GM18498 (cell line): ENCODE results near the gene PRKG1.
"Not testable (repeated sequence)": the region's sequence is repeated elsewhere in the genome, so short reads cannot be mapped to it uniquely, and the experiment has no call there.

Experiments
- ATAC-seq: cut with Tn5 transposase; IDR thresholded peaks from one replicate; pipeline ENCODE4 v1.9.1; 2021; ENCODE audit warnings: mild to moderate bottlenecking, moderate library complexity; ENCODE audit not compliant: unreplicated experiment

The PRKG1 gene

DNA sequence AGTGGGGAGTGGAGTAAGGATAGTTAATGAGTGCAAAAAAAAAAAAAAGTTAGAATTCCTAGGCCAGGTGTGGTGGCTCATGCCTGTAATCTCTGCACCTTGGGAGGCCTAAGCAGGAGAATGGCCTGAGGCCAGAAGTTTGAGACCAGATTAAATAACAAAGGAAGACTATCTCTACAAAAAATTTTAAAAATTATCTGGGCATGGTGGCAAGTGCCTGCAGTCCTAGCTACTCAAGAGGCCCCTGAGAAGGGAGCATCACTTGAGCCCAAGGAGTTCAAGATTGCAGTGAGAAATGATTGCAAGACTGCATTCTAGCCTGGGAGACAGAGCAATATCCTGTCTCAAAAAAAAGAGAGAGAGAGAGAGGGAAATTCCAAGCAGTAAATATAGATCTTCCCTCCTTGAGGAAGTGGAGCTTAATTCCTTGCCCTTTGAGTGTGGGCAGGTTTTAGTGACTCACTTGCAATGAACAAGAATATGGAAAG lies 644.6 kb downstream of the PRKG1 start:
- ATAC-seq, result no peak

DNA sequence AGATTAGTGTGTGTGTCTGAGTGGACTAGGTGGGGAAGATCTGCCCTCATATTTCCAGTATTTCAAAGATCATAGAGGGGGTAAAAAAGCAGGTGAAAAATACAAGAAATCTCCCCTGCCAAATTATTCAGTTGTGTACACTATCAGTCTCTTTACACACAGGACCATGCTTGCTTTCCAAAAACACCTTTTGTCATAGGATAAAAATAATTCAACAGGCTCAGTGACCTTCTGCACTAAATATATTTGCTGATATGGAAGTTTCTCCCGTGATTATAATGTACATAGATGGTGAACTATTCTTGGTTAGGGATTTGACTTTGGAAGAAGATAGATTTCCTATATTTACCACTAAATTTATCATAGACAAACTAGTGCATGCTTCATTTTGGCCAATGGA lies 649.8 kb downstream of the PRKG1 start:
- ATAC-seq, result no peak

DNA sequence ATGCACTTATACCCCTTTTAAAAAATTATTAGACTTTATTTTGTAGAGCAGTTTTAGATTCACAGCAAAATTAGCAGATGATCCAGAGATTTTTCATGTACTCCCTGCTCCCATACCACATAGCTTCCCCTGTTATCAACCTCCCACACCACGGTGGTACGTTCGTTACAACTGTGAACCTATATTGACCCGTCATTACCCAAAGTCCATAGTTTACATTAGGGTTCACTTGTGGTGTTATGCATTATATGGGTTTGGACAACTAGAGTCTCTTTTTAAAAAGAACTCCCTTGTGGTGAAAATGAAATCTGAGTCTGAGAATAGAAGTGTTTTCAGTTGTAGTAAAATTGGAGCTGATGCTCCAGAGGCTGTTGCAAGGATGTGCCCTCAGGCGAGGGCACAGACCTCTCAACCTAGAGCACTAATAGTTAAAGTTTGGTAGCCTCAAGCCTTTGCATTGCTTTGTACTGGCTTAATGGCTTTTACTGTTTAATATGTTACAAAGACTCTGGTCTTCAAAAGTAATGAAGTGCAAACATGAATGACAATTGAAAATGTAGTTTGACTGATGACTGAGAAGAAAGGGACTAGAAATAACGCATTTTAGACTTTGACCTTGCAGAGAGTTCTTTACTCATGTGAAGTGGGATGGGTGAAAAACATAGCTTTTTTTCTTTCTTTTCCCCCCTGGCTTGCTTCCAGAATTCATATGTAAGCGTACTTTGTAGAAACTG lies 655.7 kb downstream of the PRKG1 start:
- no peak for ATAC-seq

DNA sequence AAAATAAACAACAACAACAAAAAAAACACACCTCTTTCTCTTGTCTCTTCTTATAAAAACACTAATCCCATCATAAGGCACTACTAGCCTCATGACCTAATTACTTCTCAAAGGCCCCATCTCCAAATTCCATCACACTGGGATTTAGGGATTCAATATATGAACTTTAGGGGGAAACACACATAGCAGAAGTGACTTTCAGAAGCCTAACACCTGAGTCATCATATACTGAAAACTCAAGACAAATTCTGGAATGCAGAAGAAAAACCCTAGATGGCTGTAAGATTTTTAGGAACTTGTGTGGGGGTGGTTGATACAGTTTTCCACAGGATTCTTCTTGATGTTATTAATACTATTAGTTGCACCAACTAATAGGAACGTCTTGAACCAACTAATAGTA lies 658.8 kb downstream of the PRKG1 start:
- no peak for ATAC-seq

DNA sequence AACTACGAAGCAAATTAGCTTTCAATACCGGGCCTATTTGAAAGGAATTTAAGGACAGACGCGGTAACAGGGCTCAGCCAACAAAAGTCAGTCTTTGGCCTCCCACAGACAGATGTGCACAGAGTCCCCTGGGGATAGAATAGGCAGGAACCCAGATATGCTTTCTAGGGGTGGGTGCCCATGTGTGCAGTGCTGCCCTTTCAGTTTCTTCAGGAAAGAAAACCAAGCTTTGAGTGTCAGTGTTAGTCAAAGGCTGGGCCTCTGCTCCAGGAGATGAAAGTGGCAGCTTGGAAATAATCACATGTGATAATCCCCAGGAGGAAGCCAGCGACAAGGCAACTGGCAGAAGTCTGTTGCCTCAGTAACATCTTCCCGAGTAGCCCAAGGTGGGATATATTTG lies 668.9 kb downstream of the PRKG1 start:
- peak; percentile 92 for ATAC-seq

DNA sequence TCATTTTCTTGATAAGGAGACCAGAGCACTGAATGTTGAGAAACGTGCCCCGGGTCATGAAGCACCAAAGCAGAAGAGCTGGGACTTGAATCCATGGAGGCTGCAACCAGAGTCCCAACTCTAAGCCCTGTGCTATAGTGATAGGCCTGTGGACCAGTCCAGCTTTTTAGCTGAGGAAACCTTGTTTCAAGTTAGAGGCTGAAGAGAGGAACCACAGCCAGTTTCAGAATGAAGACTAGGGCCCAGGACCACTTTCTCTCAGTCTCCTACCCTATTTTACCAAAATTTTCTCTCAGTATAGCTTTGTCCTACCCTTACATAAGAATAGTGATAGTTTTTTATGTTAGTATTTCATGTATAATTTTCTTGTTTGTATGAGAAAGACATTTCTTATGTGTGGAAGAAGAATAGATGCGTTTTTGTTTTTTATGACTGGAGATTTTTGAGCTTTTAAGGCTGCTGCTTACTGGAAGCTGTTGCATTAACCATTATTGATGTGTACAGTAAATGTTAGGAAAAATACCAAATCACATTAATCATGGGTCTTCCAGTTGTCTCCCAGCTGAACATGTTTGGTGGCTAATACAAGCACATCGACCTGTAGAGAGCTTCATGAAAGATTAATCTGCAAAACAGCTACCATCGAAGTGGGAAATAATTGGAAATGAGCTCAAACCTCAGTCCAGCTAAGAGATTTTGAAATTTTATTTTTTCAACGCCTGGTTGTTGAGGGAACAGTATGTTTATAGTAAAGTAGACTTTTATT lies 670.1 kb downstream of the PRKG1 start:
- ATAC-seq, result peak; percentile 51

DNA sequence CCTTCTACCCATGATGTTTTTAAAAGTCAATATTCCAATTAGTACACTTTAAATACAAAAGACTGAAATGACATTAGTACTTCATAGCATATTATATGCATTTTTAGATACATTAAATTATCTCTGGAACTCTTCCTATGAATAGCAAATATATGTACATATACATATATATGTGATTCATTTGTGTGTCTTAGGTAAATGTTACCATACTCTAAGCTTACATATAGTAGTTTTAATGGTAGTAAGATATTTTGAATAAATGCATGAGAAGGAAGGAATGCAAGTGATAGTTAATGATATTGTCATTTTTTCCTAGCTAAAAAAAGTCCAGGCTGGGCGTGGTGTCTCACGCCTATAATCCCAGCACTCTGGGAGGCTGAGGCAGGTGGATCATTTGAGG lies 671.1 kb downstream of the PRKG1 start:
- no peak for ATAC-seq

DNA sequence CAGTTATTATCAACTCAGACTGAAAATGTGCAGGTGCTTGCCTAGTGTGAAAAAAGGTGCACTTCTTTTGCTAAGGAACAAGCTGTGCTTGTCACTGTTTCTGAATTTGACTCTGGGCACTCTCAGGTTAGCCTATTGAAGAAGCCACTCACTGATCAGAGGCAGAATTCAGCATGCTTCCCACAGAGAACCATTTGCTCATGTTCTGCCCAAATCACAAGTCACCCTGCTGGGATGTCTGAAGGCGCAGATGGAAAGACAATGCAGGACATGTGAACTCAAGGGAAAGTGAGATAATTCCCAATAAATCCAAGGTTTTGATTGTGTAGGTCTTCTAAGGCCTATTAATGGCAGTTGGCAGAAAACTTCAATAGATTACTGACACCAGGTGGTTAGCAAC lies 672.9 kb downstream of the PRKG1 start:
- no peak for ATAC-seq

DNA sequence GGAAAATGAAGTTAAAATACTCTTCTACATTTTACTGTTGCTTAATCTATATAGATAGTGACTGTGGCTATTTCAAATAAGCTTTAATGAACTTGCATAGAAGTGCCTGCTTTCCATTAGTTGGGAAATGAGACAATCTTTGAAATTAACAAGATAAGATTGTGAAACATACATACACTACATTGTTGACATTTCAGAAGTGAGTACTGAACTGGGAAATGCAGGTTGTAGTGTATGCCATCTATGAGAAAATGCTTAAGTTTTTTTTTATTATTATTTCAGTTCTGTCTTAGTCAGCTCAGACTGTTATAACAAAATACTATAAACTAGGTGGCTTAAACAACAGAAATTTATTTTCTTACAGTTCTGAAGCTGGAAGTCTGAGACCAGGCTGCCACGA lies 674.7 kb downstream of the PRKG1 start:
- no peak for ATAC-seq

DNA sequence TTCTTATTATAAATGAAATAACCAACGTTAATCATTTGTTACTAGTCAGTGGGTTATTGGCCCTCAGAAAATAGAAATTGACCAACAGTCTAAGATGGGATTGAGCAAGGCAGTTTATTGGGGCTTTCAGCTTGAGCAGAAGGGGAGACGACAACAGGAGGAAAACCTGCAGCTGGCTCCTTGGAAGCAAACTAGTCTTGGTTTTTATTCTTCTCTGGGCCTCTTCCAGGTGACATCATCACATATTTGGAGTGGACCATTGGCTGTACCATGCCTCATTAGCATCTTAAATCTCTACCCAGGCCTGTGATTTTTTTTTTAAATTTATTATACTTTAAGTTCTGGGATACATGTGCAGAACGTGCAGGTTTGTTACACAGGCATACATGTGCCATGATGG lies 684.1 kb downstream of the PRKG1 start:
- ATAC-seq, result no peak

DNA sequence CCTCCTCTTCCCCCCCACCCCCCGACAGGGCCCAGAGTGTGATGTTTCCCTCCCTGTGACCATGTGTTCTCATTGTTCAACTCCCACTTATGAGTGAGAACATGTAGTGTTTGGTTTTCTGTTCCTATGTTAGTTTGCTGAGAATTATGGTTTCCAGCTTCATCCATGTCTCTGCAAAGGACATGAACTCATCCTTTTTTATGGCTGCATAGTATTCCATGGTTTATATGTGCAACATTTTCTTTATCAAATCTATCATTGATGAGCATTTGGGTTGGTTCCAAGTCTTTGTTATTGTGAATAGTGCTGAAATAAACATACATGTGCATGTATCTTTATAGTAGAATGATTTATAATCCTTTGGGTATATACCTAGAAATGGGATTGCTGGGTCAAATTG lies 684.6 kb downstream of the PRKG1 start:
- not testable (repeated sequence) for ATAC-seq

DNA sequence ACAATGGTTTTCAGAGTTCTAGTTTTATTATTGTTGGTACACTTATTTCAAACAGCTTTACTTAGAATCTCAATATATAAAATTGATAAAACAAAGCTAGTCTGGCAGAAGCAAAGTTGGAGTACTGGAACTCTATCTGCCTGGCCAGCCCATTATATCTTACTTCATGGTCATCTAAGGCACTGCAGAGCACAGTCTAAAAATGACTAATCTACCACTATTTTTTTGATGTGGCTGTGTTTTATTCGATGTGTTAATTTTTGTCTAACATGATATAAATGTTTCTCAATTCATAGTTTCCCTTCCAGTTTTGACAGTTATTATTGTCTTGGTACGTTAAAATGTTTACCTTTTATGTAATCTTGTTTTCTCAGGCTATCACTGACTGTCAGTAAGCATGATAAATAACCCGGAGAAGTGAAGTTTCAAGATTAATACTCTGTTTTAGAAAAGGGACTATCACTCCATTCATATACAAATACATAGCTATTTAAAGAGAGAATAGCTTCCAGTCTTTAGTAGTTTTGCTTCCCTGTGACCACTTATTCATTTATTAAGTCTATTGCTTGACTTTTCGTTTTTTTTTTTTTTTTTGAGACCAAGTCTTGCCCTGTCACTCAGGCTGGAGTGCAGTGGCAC lies 685.7 kb downstream of the PRKG1 start:
- ATAC-seq, result no peak

DNA sequence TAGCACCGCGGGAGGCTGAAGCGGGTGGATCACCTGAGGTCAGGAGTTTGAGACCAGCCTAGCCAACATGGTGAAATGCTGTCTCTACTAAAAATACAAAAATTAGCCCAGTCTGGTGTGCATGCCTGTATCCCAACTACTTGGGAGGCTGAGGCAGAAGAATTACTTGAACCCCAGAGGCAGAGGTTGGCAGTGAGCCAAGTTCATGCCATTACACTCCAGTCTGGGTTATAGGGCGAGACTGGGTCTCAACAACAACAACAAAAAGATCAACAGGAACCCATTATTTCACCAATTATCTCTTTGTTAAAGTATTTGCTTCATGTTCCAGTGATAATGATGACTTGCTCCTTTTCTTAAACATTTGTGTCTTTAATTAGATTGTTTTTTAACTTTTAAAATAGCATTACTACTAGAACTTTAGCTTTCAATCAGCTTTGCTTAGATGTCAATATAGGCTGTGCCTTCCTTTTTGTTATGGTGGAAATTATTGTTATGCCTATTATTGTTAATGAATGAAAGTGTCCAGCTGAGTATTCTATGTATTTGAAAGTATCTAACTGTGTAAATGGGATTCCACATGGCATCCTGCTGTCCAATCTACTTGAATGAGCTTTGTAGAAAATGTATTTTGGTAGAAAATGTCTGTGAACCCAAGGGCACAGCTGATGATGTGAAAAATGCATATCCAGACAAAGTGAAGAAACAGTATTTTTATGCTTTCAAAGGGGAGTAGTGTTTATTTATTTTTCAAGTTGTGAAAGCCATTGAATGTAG lies 686.8 kb downstream of the PRKG1 start:
- ATAC-seq, result no peak

DNA sequence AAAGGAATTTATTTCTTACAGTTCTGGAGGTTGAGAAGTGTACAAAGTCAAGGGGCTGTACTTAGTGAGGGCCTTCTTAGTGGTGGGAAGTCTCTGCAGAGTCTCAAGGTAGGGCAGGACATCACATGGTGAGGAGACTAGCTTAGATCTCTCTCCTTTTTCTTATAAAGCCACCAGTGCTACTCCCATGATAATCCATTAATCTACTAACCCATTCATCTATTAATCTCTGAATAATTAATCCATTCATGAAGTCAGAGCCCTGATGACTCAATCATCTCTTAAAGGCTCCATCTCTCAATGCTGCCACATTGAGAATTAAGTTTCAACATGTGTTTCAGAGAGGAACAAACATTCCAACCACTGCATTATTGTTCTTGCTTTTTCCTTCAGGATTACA lies 689.5 kb downstream of the PRKG1 start:
- ATAC-seq, result no peak

DNA sequence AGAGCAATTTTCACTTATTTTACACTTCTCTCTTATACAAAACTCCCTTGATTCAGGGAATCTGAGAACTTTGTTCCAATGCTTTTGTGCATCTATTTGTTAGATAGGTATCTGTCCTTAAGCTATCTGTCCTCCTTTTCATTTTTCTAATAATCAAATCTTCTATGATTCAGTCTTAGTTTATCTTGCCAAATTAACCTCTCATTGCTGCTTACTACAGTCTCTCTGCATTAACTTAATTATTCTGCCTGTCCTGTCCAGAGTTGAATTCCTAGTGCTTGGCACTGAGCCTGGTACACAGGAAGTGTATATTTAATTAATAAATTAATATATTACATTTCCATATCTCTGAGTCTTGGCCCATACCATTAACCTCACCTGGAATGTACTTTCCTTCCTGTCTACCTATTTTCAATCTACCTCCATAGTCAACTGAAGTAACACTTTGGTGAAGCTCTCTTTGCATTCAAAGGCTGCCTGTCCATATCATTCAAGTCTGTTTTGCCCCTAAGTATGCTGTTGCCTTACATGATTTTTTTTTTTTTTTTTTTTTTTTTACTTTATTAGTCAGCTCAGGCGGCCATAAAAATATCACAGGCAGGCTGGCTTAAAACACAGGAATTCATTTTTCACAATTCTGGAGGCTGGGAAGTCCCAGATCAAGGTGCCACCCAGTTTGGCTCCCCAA lies 691.1 kb downstream of the PRKG1 start:
- ATAC-seq, result no peak

DNA sequence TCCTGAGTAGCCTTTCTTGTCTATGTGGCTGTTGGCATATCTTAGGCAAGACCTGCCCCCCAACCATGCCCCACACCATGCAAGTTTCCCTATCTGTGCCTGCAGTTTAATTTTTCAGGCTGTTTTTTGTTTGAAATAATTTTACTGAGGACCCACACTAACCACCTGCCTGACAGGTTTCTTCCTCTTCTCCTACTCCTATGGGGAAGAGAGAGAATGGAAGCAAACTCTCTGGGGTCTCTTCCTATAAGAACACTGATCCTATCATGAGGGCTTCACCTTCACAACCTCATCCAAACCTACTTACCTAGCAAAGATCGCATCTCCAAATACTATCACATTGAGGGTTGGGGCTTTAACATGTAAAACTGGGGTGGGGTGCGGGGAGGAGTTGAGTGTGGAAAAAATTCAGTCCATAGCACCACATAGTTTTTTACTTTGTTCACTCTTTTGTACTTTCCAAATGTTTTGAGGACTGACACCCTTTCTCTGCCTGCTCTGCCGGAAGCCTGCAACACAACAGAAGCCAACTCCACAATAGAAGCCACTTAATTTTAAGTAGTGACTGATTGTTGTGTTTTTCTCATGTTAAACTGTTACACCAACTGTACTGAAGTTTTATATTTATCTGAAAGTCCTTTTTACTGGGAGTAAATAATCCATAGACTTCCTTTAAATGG lies 692.3 kb downstream of the PRKG1 start:
- no peak for ATAC-seq

DNA sequence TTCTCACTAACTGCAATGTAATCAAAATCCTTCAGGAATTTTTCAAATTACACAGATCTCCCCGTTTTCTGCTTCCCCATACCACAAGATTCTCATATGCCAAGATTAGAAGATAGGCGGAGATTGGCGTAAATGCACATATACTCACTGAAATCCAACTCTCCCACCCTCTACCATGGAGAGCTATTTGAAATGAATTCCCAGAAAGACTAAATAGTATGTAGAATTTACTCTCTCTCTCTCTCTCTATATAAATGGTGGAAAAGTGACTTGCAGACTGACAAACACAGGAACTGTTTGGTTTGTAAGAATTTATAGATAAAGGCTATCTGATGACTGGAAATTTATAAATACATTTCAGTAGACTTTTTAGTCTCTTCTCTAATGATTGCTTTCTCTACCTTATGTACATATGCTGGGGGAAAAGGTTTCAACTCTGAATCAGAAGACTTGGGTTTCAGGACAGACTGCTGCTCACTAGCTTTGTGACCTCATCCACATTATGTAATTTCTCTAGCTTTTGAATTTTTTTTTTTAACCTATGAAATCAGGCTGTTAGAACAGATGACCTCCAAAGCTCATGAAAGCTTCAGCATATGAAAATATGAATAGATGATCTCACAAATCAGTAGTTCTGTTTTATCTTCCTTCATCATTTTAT lies 692.9 kb downstream of the PRKG1 start:
- no peak for ATAC-seq

DNA sequence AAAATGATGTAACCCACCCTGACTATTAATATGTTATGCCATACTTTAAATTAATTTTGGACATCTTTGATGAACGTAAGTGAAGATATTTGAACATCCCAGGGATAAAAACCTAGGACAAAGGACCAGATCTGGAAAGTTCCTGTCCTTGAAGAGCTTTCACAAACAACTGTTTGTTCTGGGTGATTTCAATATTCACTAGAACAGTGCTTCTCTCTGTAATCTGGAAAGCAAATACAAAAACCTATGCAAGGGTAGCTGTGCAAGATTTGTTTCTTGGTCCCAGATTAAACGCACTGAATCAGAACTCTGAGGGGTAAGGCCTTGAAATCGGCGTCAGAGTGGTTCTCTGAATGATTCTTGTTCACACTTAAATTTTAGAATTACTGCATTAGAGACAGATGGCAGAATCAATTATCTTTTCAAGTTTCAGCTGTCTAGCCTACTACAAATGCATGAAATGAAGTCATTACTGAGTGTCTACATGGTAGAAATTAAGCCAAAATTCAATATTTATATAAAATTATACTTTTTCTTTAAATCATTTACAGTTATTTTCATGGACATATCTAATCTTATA lies 694.7 kb downstream of the PRKG1 start:
- ATAC-seq, result no peak

DNA sequence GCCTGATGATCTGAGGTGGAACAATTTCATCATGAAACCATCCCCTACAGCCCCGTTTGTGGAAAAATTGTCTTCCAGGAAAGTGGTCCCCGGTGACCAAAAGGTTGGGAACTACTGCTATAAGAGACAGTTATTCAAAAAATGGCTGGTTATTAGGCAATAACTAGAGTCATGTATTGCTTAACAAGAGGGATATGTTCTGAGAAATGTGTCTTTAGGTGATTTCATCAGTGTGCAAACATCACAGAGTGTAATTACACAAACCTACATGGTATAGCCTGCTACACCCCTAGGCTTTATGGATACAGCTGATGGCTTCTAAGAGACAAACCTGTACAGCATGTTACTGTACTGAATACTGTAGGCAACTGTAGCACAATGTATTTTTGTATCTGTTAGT lies 696.4 kb downstream of the PRKG1 start:
- ATAC-seq, result no peak
